ENCODE measurements around the gene TRIM43.
"Not testable (repeated sequence)": the region's sequence is repeated elsewhere in the genome, so short reads cannot be mapped to it uniquely, and the experiment has no call there.

GRCh38 chr2:95592973-95593372 is 1.2 kb downstream of the TRIM43 start:
- TF ChIP-seq EZH2 (IDR thresholded peaks at IDR 0.05; ENCODE audit: low read length, missing control alignments); CTCF (conservative IDR thresholded peaks at IDR 0.05 in 1 of 2, IDR thresholded peaks at IDR 0.05 in 1 of 2; ENCODE audit: low read depth in 1 of 2, low read length in 2 of 2): not testable (repeated sequence)
